ENCODE results near the gene YEATS2.
"Not testable (repeated sequence)": the region's sequence is repeated elsewhere in the genome, so short reads cannot be mapped to it uniquely, and the experiment has no call there.

Gene YEATS2

GRCh38 chr3:183699238-183699947, 1.8 kb downstream of the YEATS2 start (continued):
- TF ChIP-seq BCL11A (tag by site-specific recombination; IDR thresholded peaks at IDR 0.05; ENCODE audit: low read depth): no peak

- Histone ChIP-seq H3K9me3 (ENCODE audit: control insufficient read depth, insufficient read depth, low read depth, low read length) (no peaks in the 10 kb centered on the region), H3K4me3 (ENCODE audit: low read depth, low read length) (no peak overlapping the region), H3K27ac (ENCODE audit: extremely low read depth, low read depth, low read length) (no peak overlapping the region), H3K36me3 (ENCODE audit: control insufficient read depth in 2 of 2, insufficient read depth in 1 of 2, low read length in 2 of 2) (no peaks in the 10 kb centered on the region; a peak in 1 of 3 replicates), H3K4me1 (ENCODE audit: control insufficient read depth, insufficient read depth, low read length) (0 out of 2 replicates have a peak, but pooled peaks cover 3% of the 10 kb centered on the region)
- CTCF ChIA-PET: no interaction called here
- no peak for TF ChIP-seq ZBTB44 (tag by site-specific recombination; IDR thresholded peaks at IDR 0.05)
- peak; percentile 43; the same call in 1 of the 2 replicates for TF ChIP-seq ZBTB17 (tag by site-specific recombination; IDR thresholded peaks at IDR 0.05)
- TF ChIP-seq ZNF600 (tag by site-specific recombination; IDR thresholded peaks at IDR 0.05): peak; percentile 66
- POLR2A ChIA-PET: no interaction called here
Observed at GRCh38 chr3:183701744-183702143, 4.1 kb downstream of the YEATS2 start.

GRCh38 chr3:183703892-183704291, 6.3 kb downstream of the YEATS2 start:
- H3K9me3 ChIP-seq (ENCODE audit: control insufficient read depth, insufficient read depth, low read depth, low read length); POLR2A ChIA-PET; H3K4me1 ChIP-seq (ENCODE audit: control insufficient read depth, insufficient read depth, low read length); H3K27ac ChIP-seq (ENCODE audit: extremely low read depth, low read depth, low read length); H3K4me3 ChIP-seq (ENCODE audit: low read depth, low read length); H3K36me3 ChIP-seq (ENCODE audit: control insufficient read depth in 2 of 2, insufficient read depth in 1 of 2, low read length in 2 of 2): not testable (repeated sequence)
- CTCF ChIA-PET: interaction anchor here (1.0 kb wide), 1 partner anchor 63 kb away, joined by 6 read pairs; no protein-coding TSS in a partner anchor

GRCh38 chr3:183710231-183710630, 12.6 kb downstream of the YEATS2 start:
- ChIA-PET POLR2A (no interaction called here), CTCF (interaction anchor here (0.6 kb wide), 1 partner anchor 10 kb away, joined by 5 read pairs; no protein-coding TSS in a partner anchor)
- H3K9me3 ChIP-seq (ENCODE audit: control insufficient read depth, insufficient read depth, low read depth, low read length): no peaks in the 10 kb centered on the region
- H3K36me3 ChIP-seq (ENCODE audit: control insufficient read depth in 2 of 2, insufficient read depth in 1 of 2, low read length in 2 of 2): peaks cover 0 to 3% of the 10 kb centered on the region in 2 experiments; a peak in 2 of 3 replicates
- no peaks in the 10 kb centered on the region for H3K4me1 ChIP-seq (ENCODE audit: control insufficient read depth, insufficient read depth, low read length)
- H3K27ac ChIP-seq (ENCODE audit: extremely low read depth, low read depth, low read length): no peak overlapping the region
- no peak overlapping the region for H3K4me3 ChIP-seq (ENCODE audit: low read depth, low read length)
- TF ChIP-seq ZNF623 (tag by site-specific recombination; IDR thresholded peaks at IDR 0.05) (no peak), AEBP2 (tag by site-specific recombination; IDR thresholded peaks at IDR 0.05; ENCODE audit: borderline replicate concordance) (no peak), ZBTB1 (tag by site-specific recombination; IDR thresholded peaks at IDR 0.05) (no peak), ZBTB7A (tag by site-specific recombination; IDR thresholded peaks at IDR 0.05; ENCODE audit: low read depth) (no peak), ZBTB8A (tag by site-specific recombination; IDR thresholded peaks at IDR 0.05) (no peak), ZNF146 (tag by site-specific recombination; IDR thresholded peaks at IDR 0.05) (no peak), MYNN (tag by site-specific recombination; IDR thresholded peaks at IDR 0.05; ENCODE audit: borderline replicate concordance) (no peak), ZNF561 (tag by site-specific recombination; IDR thresholded peaks at IDR 0.05; ENCODE audit: borderline replicate concordance) (no peak), HOXA7 (CRISPR knock-in tag; IDR thresholded peaks at IDR 0.05; ENCODE audit: borderline replicate concordance) (no peak), ZSCAN4 (tag by site-specific recombination; IDR thresholded peaks at IDR 0.05) (no peak), ZFP69B (tag by site-specific recombination; IDR thresholded peaks at IDR 0.05) (no peak), ZNF280C (tag by site-specific recombination; IDR thresholded peaks at IDR 0.05) (no peak), ZNF16 (tag by site-specific recombination; IDR thresholded peaks at IDR 0.05; ENCODE audit: low read depth) (no peak), ZNF24 (tag by site-specific recombination; IDR thresholded peaks at IDR 0.05) (no peak), BCL11B (tag by site-specific recombination; IDR thresholded peaks at IDR 0.05; ENCODE audit: low read depth) (no peak), ZFP37 (tag by site-specific recombination; IDR thresholded peaks at IDR 0.05) (no peak), ZNF596 (tag by site-specific recombination; IDR thresholded peaks at IDR 0.05) (no peak)
